Keratinocyte (primary cell): Measurements from ENCODE around the gene OCLN.

Experiments
- CTCF ChIP-seq, 3 experiments: IDR thresholded peaks in 1 of 3; conservative IDR thresholded peaks in 1 of 3; optimal IDR thresholded peaks in 1 of 3; 2 replicates in 2 of 3; 3 replicates in 1 of 3; pipeline versions ENCODE3 to v1.5.1; 2011; ENCODE audit warnings: low read length in 3 of 3, mild to moderate bottlenecking in 3 of 3, moderate library complexity in 2 of 3, control low read depth in 1 of 3, inconsistent platforms in 1 of 3; ENCODE audit not compliant: insufficient read depth in 2 of 3; ENCODE audit errors: extremely low read depth in 1 of 3
- EZH2 ChIP-seq: IDR thresholded peaks from one replicate; pipeline ENCODE4 v1.6.1; 2012; ENCODE audit warnings: inconsistent platforms, mild to moderate bottlenecking, low read length, moderate library complexity

GRCh38 chr5:69492391-69492922 is at the start of gene OCLN:
- no peak for TF ChIP-seq EZH2
- TF ChIP-seq CTCF (optimal IDR thresholded peaks at IDR 0.05 in 1 of 3, IDR thresholded peaks at IDR 0.05 in 1 of 3, conservative IDR thresholded peaks at IDR 0.05 in 1 of 3; ENCODE audit: extremely low read depth in 1 of 3, insufficient read depth in 2 of 3, low read length in 3 of 3): peak in 1 of 3 experiments; percentile 3
